HepG2 (cell line): ENCODE results near the gene CAMTA2. TPM values are rescaled to one million over a fixed set of nuclear protein-coding genes. Genes with fewer than 3 reads are reported as not detected.
A peak's percentile ranks its signal among the peaks of the same experiment; 100 is the strongest.

Source experiments
- AGO1 ChIP-seq: fragments of 200-400 bp; formaldehyde crosslinking; IDR thresholded peaks from 2 replicates; pipeline ENCODE4 v1.6.1; 2017; ENCODE audit warnings: mild to moderate bottlenecking, low read depth, low read length, moderate library complexity; ENCODE audit not compliant: poor library complexity, severe bottlenecking
- ARHGAP35 ChIP-seq: sonication (generic); formaldehyde crosslinking; IDR thresholded peaks from 2 replicates; pipeline ENCODE4 v1.9.0; 2022; ENCODE audit warnings: mild to moderate bottlenecking, inconsistent platforms, moderate library complexity, missing genetic modification reagents, borderline replicate concordance
- CHCHD3 ChIP-seq: sonication (generic); formaldehyde crosslinking; IDR thresholded peaks from 2 replicates; pipeline ENCODE4 v1.8.0; 2022; ENCODE audit warnings: mild to moderate bottlenecking, missing genetic modification reagents, moderate library complexity
- FOSL2 ChIP-seq: sonication (generic); formaldehyde crosslinking; IDR thresholded peaks from 2 replicates; pipeline ENCODE4 v1.4.0; 2020; ENCODE audit warnings: missing genetic modification reagents
- FOXO1 ChIP-seq: sonication (generic); formaldehyde crosslinking; IDR thresholded peaks from 2 replicates; pipeline ENCODE4 v1.4.0; 2020; ENCODE audit warnings: missing genetic modification reagents
- MIER2 ChIP-seq: IDR thresholded peaks from 2 replicates; pipeline ENCODE4 v1.6.1; 2016; ENCODE audit warnings: missing biosample characterization, missing genetic modification reagents
- MIXL1 ChIP-seq: IDR thresholded peaks from 2 replicates; pipeline ENCODE4 v1.6.1; 2016
- NRL ChIP-seq: sonication (generic); formaldehyde crosslinking; IDR thresholded peaks from 2 replicates; pipeline ENCODE4 v1.5.0; 2020; ENCODE audit warnings: missing genetic modification reagents, mild to moderate bottlenecking, moderate library complexity, borderline replicate concordance
- SP4 ChIP-seq: sonication (generic); formaldehyde crosslinking; IDR thresholded peaks from 2 replicates; pipeline ENCODE4 v1.8.1; 2023; ENCODE audit warnings: mild to moderate bottlenecking, missing genetic modification reagents
- SRF ChIP-seq: IDR thresholded peaks from 2 replicates; pipeline ENCODE4 v1.6.1; 2011; ENCODE audit warnings: mild to moderate bottlenecking, low read depth, low read length, moderate library complexity
- ZBTB21 ChIP-seq: sonication (generic); formaldehyde crosslinking; IDR thresholded peaks from 2 replicates; pipeline ENCODE4 v1.4.0; 2020; ENCODE audit warnings: missing genetic modification reagents
- ZFAT ChIP-seq: sonication (generic); formaldehyde crosslinking; conservative IDR thresholded peaks from 2 replicates; pipeline ENCODE4 v1.8.1; 2023; ENCODE audit warnings: missing genetic modification reagents, inconsistent platforms
- ZKSCAN5 ChIP-seq: sonication (generic); formaldehyde crosslinking; IDR thresholded peaks from 2 replicates; pipeline ENCODE4 v1.5.1; 2020; ENCODE audit warnings: mild to moderate bottlenecking, missing genetic modification reagents
- ZNF12 ChIP-seq: sonication (generic); formaldehyde crosslinking; IDR thresholded peaks from 2 replicates; pipeline ENCODE4 v1.5.0; 2020; ENCODE audit warnings: missing genetic modification reagents
- ZNF558 ChIP-seq: sonication (generic); formaldehyde crosslinking; IDR thresholded peaks from 2 replicates; pipeline ENCODE4 v1.9.0; 2022; ENCODE audit warnings: mild to moderate bottlenecking, missing genetic modification reagents, borderline replicate concordance
- ZNF775 ChIP-seq: sonication (generic); formaldehyde crosslinking; IDR thresholded peaks from 2 replicates; pipeline ENCODE4 v1.4.0; 2020; ENCODE audit warnings: missing genetic modification reagents, mild to moderate bottlenecking, moderate library complexity, borderline replicate concordance
- ZNF850 ChIP-seq: sonication (generic); formaldehyde crosslinking; conservative IDR thresholded peaks from 2 replicates; pipeline ENCODE4 v1.9.0; 2021; ENCODE audit warnings: mild to moderate bottlenecking, missing genetic modification reagents
- ZSCAN29 ChIP-seq: sonication (generic); formaldehyde crosslinking; conservative IDR thresholded peaks from 2 replicates; pipeline ENCODE4 v1.4.0; 2020; ENCODE audit warnings: mild to moderate bottlenecking, missing genetic modification reagents
- polyA plus RNA-seq, 8 experiments: library from polyadenylated mRNA; depleted of rRNA in 3 of 8; stranded (reverse) in 7 of 8; unstranded in 1 of 8; fragments of >200 nt; fragmentation: Illumina TruSeq in 4 of 8; extraction: Trizol in 4 of 8; gene quantifications; 2 replicates each; pipeline versions ENCODE4 v1.2.1 to v1.2.3, GENCODE V29; 2011 to 2016; ENCODE audit warnings: low read depth in 4 of 8, missing spikeins in 1 of 8, mixed read lengths in 1 of 8; ENCODE audit not compliant: insufficient read depth in 1 of 8
- total RNA-seq, 5 experiments: library from RNA; depleted of rRNA; stranded (reverse); fragments of >200 nt; fragmentation: Illumina TruSeq; extraction: Trizol; gene quantifications; 2 replicates each; pipeline ENCODE4 v1.2.3, GENCODE V29; 2016; ENCODE audit warnings: low read depth in 1 of 5
- TF ChIP-seq, protein P1 (sequence below): sonication (generic); formaldehyde crosslinking; IDR thresholded peaks from 2 replicates; pipeline ENCODE4 v1.8.0; 2022; ENCODE audit warnings: mild to moderate bottlenecking, missing genetic modification reagents, borderline replicate concordance
- TF ChIP-seq, protein P2 (sequence below): sonication (generic); formaldehyde crosslinking; IDR thresholded peaks from 2 replicates; pipeline ENCODE4 v1.5.1; 2020; ENCODE audit warnings: missing genetic modification reagents, mild to moderate bottlenecking, borderline replicate concordance
- TF ChIP-seq, protein P3 (sequence below): sonication (generic); formaldehyde crosslinking; IDR thresholded peaks from 2 replicates; pipeline ENCODE4 v1.5.0; 2020; ENCODE audit warnings: missing genetic modification reagents
- TF ChIP-seq, protein P4 (sequence below): sonication (generic); formaldehyde crosslinking; IDR thresholded peaks from 2 replicates; pipeline ENCODE4 v1.4.0; 2020; ENCODE audit warnings: missing genetic modification reagents
- TF ChIP-seq, protein P5 (sequence below): sonication (generic); formaldehyde crosslinking; IDR thresholded peaks from 2 replicates; pipeline ENCODE4 v1.8.0; 2023; ENCODE audit warnings: mild to moderate bottlenecking, missing genetic modification reagents

Gene CAMTA2
- total and polyA plus RNA-seq, 2 of the 13 experiments (the other 11 are each of a cell fraction or from before 2014, with no cell fraction given) = 4.1 to 7.1 TPM

GRCh38 chr17:4997302-4998026, 10.0 kb upstream of the CAMTA2 start, which contains the start of the genes INCA1 and KIF1C (continued):
- no peak for TF ChIP-seq ZNF775 (CRISPR knock-in tag)
- no peak; the same call in 1 of the 2 replicates for TF ChIP-seq FOSL2 (CRISPR knock-in tag)
- no peak for TF ChIP-seq CHCHD3 (CRISPR knock-in tag)
- TF ChIP-seq ARHGAP35 (CRISPR knock-in tag) = 0 out of 2 replicates have a peak, but pooled peaks have one; percentile 30
- TF ChIP-seq SP4 = peak; percentile 98
- TF ChIP-seq ZFAT = no peak
- TF ChIP-seq, protein P1, sequence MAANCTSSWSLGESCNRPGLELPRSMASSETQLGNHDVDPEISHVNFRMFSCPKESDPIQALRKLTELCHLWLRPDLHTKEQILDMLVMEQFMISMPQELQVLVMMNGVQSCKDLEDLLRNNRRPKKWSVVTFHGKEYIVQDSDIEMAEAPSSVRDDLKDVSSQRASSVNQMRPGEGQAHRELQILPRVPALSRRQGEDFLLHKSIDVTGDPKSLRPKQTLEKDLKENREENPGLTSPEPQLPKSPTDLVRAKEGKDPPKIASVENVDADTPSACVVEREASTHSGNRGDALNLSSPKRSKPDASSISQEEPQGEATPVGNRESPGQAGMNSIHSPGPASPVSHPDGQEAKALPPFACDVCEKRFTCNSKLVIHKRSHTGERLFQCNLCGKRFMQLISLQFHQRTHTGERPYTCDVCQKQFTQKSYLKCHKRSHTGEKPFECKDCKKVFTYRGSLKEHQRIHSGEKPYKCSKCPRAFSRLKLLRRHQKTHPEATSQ = no peak
- no peak; the same call in 1 of the 2 replicates for TF ChIP-seq FOXO1 (CRISPR knock-in tag)
- TF ChIP-seq SRF = no peak
- TF ChIP-seq, protein P2, sequence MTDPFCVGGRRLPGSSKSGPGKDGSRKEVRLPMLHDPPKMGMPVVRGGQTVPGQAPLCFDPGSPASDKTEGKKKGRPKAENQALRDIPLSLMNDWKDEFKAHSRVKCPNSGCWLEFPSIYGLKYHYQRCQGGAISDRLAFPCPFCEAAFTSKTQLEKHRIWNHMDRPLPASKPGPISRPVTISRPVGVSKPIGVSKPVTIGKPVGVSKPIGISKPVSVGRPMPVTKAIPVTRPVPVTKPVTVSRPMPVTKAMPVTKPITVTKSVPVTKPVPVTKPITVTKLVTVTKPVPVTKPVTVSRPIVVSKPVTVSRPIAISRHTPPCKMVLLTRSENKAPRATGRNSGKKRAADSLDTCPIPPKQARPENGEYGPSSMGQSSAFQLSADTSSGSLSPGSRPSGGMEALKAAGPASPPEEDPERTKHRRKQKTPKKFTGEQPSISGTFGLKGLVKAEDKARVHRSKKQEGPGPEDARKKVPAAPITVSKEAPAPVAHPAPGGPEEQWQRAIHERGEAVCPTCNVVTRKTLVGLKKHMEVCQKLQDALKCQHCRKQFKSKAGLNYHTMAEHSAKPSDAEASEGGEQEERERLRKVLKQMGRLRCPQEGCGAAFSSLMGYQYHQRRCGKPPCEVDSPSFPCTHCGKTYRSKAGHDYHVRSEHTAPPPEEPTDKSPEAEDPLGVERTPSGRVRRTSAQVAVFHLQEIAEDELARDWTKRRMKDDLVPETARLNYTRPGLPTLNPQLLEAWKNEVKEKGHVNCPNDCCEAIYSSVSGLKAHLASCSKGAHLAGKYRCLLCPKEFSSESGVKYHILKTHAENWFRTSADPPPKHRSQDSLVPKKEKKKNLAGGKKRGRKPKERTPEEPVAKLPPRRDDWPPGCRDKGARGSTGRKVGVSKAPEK (CRISPR knock-in tag) = no peak
- no peak for TF ChIP-seq ZKSCAN5 (CRISPR knock-in tag)
- TF ChIP-seq ZSCAN29 (CRISPR knock-in tag) = no peak
- TF ChIP-seq ZBTB21 (CRISPR knock-in tag) = no peak
- TF ChIP-seq AGO1 = peak; percentile 69
- no peak for TF ChIP-seq ZNF558
- TF ChIP-seq NRL (CRISPR knock-in tag) = peak; percentile 78
- TF ChIP-seq, protein P3, sequence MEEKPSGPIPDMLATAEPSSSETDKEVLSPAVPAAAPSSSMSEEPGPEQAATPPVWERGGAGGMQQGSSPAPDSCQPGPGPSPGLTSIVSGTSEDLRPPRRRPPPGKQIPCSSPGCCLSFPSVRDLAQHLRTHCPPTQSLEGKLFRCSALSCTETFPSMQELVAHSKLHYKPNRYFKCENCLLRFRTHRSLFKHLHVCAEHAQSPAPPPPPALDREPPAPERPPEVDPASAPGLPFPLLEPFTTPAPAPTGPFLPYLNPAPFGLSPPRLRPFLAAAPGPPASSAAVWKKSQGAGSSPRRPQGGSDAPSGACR (CRISPR knock-in tag) = no peak
- peak; percentile 14; the same call in 1 of the 2 replicates for TF ChIP-seq MIXL1 (CRISPR knock-in tag)
- TF ChIP-seq, protein P4, sequence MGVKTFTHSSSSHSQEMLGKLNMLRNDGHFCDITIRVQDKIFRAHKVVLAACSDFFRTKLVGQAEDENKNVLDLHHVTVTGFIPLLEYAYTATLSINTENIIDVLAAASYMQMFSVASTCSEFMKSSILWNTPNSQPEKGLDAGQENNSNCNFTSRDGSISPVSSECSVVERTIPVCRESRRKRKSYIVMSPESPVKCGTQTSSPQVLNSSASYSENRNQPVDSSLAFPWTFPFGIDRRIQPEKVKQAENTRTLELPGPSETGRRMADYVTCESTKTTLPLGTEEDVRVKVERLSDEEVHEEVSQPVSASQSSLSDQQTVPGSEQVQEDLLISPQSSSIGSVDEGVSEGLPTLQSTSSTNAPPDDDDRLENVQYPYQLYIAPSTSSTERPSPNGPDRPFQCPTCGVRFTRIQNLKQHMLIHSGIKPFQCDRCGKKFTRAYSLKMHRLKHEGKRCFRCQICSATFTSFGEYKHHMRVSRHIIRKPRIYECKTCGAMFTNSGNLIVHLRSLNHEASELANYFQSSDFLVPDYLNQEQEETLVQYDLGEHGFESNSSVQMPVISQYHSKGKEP (CRISPR knock-in tag) = no peak
- TF ChIP-seq MIER2 (CRISPR knock-in tag) = no peak
- no peak for TF ChIP-seq ZNF12 (CRISPR knock-in tag)
- TF ChIP-seq ZNF850 = 0 out of 2 replicates have a peak, but pooled peaks have one; percentile 66
- TF ChIP-seq, protein P5, sequence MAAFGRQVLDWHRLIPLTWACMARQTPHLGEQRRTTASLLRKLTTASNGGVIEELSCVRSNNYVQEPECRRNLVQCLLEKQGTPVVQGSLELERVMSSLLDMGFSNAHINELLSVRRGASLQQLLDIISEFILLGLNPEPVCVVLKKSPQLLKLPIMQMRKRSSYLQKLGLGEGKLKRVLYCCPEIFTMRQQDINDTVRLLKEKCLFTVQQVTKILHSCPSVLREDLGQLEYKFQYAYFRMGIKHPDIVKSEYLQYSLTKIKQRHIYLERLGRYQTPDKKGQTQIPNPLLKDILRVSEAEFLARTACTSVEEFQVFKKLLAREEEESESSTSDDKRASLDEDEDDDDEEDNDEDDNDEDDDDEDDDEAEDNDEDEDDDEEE (CRISPR knock-in tag) = no peak; the same call in 1 of the 2 replicates
